K562 (cell line): ENCODE data around the gene CAMK2D.

Source experiments
- CBX5 ChIP-seq: IDR thresholded peaks from 2 replicates; pipeline ENCODE4 v1.6.1; 2014; ENCODE audit warnings: low read depth, borderline replicate concordance
- EZH2 ChIP-seq: IDR thresholded peaks from 2 replicates; pipeline ENCODE4 v1.6.1; 2012; ENCODE audit warnings: low read depth, mild to moderate bottlenecking, inconsistent platforms, low read length, borderline replicate concordance
- HDAC2 ChIP-seq: fragments of 450-650 bp; IDR thresholded peaks from 2 replicates; pipeline ENCODE4 v1.6.1; 2016; ENCODE audit warnings: mild to moderate bottlenecking
- JUN ChIP-seq, 2 experiments: sonication (generic) in 1 of 2; formaldehyde crosslinking in 1 of 2; IDR thresholded peaks; 2 replicates each; pipeline versions ENCODE4 v1.6.1 to v1.8.0; 2012 to 2022; ENCODE audit warnings: borderline replicate concordance in 2 of 2, mild to moderate bottlenecking in 2 of 2, improper control_type of control experiment in 1 of 2, low read depth in 1 of 2, low read length in 1 of 2, missing genetic modification reagents in 1 of 2
- KAT7 ChIP-seq: sonication (generic); formaldehyde crosslinking; IDR thresholded peaks from 2 replicates; pipeline ENCODE4 v1.8.0; 2022; ENCODE audit warnings: missing genetic modification reagents, mild to moderate bottlenecking, borderline replicate concordance
- NCOA2 ChIP-seq, 2 experiments: fragments of 450-650 bp; IDR thresholded peaks; 2 replicates each; pipeline ENCODE4 v1.6.1; 2018; ENCODE audit warnings: mild to moderate bottlenecking in 2 of 2, moderate library complexity in 1 of 2; ENCODE audit not compliant: partially characterized antibody in 2 of 2
- NUFIP1 ChIP-seq: fragments of 450-650 bp; IDR thresholded peaks from 2 replicates; pipeline ENCODE4 v1.6.1; 2018; ENCODE audit not compliant: partially characterized antibody
- PML ChIP-seq: IDR thresholded peaks from 2 replicates; pipeline ENCODE4 v1.6.1; 2012; ENCODE audit warnings: low read length, inconsistent platforms
- RAD21 ChIP-seq, 2 experiments: fragments of 250-450 bp in 1 of 2; fragments of 450-650 bp in 1 of 2; sonication (Bioruptor Pico) in 1 of 2; formaldehyde crosslinking in 1 of 2; IDR thresholded peaks in 1 of 2; conservative IDR thresholded peaks in 1 of 2; 2 replicates each; pipeline versions ENCODE4 v1.4.0 to v1.8.0; 2020 to 2022; ENCODE audit warnings: mild to moderate bottlenecking in 2 of 2, moderate library complexity in 1 of 2
- RNF2 ChIP-seq: sonication (generic); IDR thresholded peaks from 2 replicates; pipeline ENCODE4 v1.6.1; 2016
- ZFP1 ChIP-seq: fragments of 450-650 bp; formaldehyde crosslinking; IDR thresholded peaks from 2 replicates; pipeline ENCODE4 v1.4.0; 2020; ENCODE audit warnings: mild to moderate bottlenecking, mixed read lengths
- ZNF134 ChIP-seq: fragments of 250-450 bp; sonication (Bioruptor Pico); conservative IDR thresholded peaks from 2 replicates; pipeline ENCODE4 v1.4.0; 2020
- ZNF354B ChIP-seq: fragments of 250-450 bp; sonication (Bioruptor Pico); IDR thresholded peaks from 2 replicates; pipeline ENCODE4 v1.4.0; 2020

- TF ChIP-seq CBX5 (no peak), NUFIP1 (no peak), HDAC2 (no peak), NCOA2 (IDR thresholded peaks at IDR 0.05; ENCODE audit: partially characterized antibody in 2 of 2) (no peak), RNF2 (no peak), EZH2 (no peak), PML (no peak), ZNF134 (no peak), JUN (IDR thresholded peaks at IDR 0.05; ENCODE audit: borderline replicate concordance, low read depth, low read length) (no peak), JUN (CRISPR knock-in tag; IDR thresholded peaks at IDR 0.05; ENCODE audit: borderline replicate concordance) (no peak), ZNF354B (CRISPR knock-in tag) (no peak), ZFP1 (CRISPR knock-in tag) (no peak), RAD21 (CRISPR knock-in tag; conservative IDR thresholded peaks at IDR 0.05 in 1 of 2, IDR thresholded peaks at IDR 0.05 in 1 of 2) (no peak), KAT7 (no peak)
Observed at GRCh38 chr4:113576947-113577678, 184.4 kb downstream of the CAMK2D start.
